Measurements from ENCODE around the gene SLC23A2. TPM values are rescaled to one million over a fixed set of nuclear protein-coding genes. Genes with fewer than 3 reads are reported as not detected.

SLC23A2 gene
- total RNA-seq, 6 experiments from 2014 or later, result 23.4 to 41.1 (median 30.5) TPM

- DNase-seq, result no peak
- Histone ChIP-seq H3K9me3 (no peaks in the 10 kb centered on the region), H3K4me3 (no peak overlapping the region), H3K27ac (no peak overlapping the region), H3K36me3 (peaks cover 0 to 25% (median 11%) of the 10 kb centered on the region in 4 donors), H3K4me1 (no peaks in the 10 kb centered on the region), H3K27me3 (no peaks in the 10 kb centered on the region)
- WGBS (ENCODE audit: insufficient coverage, low coverage, low lambda C conversion rate, missing lambda C conversion rate), result no CpG with 5 or more reads among the region's 4 CpGs
- no peak for ATAC-seq
- TF ChIP-seq CTCF (IDR thresholded peaks at IDR 0.05) (no peak), POLR2A (IDR thresholded peaks at IDR 0.05) (no peak)
- intact Hi-C loops (cut with DNase I), result no loop called here
Observed at GRCh38 chr20:4897600-4897999, 103.7 kb downstream of the SLC23A2 start.

DNA sequence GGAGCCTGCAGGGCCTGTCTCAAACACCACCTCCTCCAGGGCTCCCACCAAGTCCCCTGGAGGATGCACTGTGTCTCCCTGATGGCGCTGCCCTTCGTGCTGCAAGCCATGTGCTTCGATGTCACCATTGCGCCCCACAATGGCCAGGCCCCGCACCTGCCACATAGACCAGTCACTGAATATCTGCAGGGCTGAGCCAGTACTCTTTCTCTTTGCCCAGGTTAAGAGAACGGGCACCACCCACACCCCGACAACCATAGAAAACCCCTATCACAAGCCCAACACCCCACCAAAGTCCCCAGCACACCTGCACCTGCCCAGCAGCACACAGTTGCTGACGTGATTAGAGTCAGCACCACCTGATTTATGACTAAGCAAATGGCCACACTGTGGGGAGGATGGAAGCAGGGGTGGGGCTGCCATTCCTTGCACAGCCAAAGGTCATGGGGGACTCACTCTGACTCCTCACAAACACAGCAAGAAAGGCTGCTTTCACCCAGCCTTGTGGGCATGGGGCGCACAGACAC is 104.3 kb downstream of the SLC23A2 start:
- Histone ChIP-seq H3K27ac (no peak overlapping the region), H3K4me3 (no peak overlapping the region), H3K9me3 (no peaks in the 10 kb centered on the region), H3K27me3 (no peaks in the 10 kb centered on the region), H3K4me1 (no peaks in the 10 kb centered on the region), H3K36me3 (peaks cover 0 to 25% (median 11%) of the 10 kb centered on the region in 4 donors)
- no CpG with 5 or more reads among the region's 9 CpGs for WGBS (ENCODE audit: insufficient coverage, low coverage, low lambda C conversion rate, missing lambda C conversion rate)
- ATAC-seq, result peak in 1 of 4 donors; percentile 3
- no peak for TF ChIP-seq CTCF (IDR thresholded peaks at IDR 0.05)
- TF ChIP-seq POLR2A (IDR thresholded peaks at IDR 0.05), result no peak
- intact Hi-C loops (cut with DNase I), result no loop called here
- DNase-seq, result no peak

DNA sequence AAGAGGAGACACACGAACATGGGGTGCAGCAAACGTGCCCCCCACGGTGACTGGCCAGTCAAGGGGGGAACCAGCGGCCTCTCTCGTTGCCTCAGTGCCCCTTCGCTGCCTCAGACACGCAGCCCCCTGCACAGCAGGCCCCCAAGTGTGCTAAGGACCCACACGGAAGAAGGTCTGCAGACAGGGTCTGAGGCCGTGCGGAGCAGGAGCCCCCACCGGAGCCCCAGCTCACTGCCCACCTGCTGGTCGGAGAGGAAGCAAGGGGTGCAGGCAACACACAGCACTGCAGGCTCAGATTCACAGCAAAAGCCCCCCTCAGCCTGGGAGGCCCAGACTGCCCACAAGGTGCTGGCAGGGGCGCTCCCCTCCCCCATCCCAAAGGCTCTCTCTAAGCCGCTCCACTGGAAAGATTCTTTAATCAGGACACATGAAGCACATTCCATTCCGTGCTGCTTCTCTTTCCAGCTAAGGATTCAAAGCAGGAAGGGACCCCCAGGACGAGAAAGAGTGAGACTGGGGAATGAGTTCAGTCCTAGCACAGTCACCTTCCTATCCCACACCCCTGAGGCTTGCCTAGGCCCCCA is 105.1 kb downstream of the SLC23A2 start:
- 80% methylated on average over 1 of the region's 16 CpGs for WGBS (ENCODE audit: insufficient coverage, low coverage, low lambda C conversion rate, missing lambda C conversion rate)
- H3K4me1 ChIP-seq, result no peaks in the 10 kb centered on the region
- no peak overlapping the region for H3K27ac ChIP-seq
- intact Hi-C loops (cut with DNase I), result no loop called here
- TF ChIP-seq CTCF (IDR thresholded peaks at IDR 0.05) (no peak), POLR2A (IDR thresholded peaks at IDR 0.05) (no peak)
- no peaks in the 10 kb centered on the region for H3K27me3 ChIP-seq
- ATAC-seq (no peak), DNase-seq (no peak)
- H3K4me3 ChIP-seq, result no peak overlapping the region
- H3K9me3 ChIP-seq, result no peaks in the 10 kb centered on the region
- peaks cover 0 to 25% (median 7%) of the 10 kb centered on the region in 4 donors for H3K36me3 ChIP-seq

- DNase-seq (no peak), ATAC-seq (peak; percentile 19 to 59 (median 21))
- Histone ChIP-seq H3K9me3 (no peaks in the 10 kb centered on the region), H3K4me3 (no peak overlapping the region), H3K36me3 (peaks cover 0 to 17% (median 8%) of the 10 kb centered on the region in 4 donors), H3K4me1 (no peaks in the 10 kb centered on the region), H3K27ac (no peak overlapping the region), H3K27me3 (no peaks in the 10 kb centered on the region)
- TF ChIP-seq POLR2A (IDR thresholded peaks at IDR 0.05) (no peak), CTCF (IDR thresholded peaks at IDR 0.05) (no peak)
- intact Hi-C loops (cut with DNase I), result no loop called here
- WGBS (ENCODE audit: insufficient coverage, low coverage, low lambda C conversion rate, missing lambda C conversion rate), result 73% methylated on average over 8 of the region's 8 CpGs
Observed at GRCh38 chr20:4894981-4895381, 106.3 kb downstream of the SLC23A2 start.
